K562 (cell line): ENCODE results near the gene NUCB2.

Experiments used
- NR4A1 ChIP-seq, 2 experiments: fragments of 250-450 bp in 1 of 2; fragments of 450-650 bp in 1 of 2; sonication (Bioruptor Pico) in 1 of 2; IDR thresholded peaks; 2 replicates each; pipeline versions ENCODE4 v1.4.0 to v1.6.1; 2016 to 2020; ENCODE audit warnings: mild to moderate bottlenecking in 2 of 2, missing compliant biosample characterization in 1 of 2, missing genetic modification characterization in 1 of 2, moderate library complexity in 1 of 2
- PHF20 ChIP-seq: fragments of 450-650 bp; IDR thresholded peaks from 2 replicates; pipeline ENCODE4 v1.6.1; 2018; ENCODE audit not compliant: partially characterized antibody
- POLR2A ChIP-seq: fragments of 450-650 bp; conservative IDR thresholded peaks from 2 replicates; pipeline ENCODE4 v1.6.1; 2016
- SP1 ChIP-seq: sonication (generic); formaldehyde crosslinking; IDR thresholded peaks from 2 replicates; pipeline ENCODE4 v1.8.1; 2022; ENCODE audit warnings: mild to moderate bottlenecking, missing genetic modification reagents
- TBL1XR1 ChIP-seq, 2 experiments: IDR thresholded peaks; 2 replicates each; pipeline ENCODE4 v1.6.1; 2012; ENCODE audit warnings: improper control_type of control experiment in 2 of 2, low read length in 2 of 2, mild to moderate bottlenecking in 1 of 2
- ZBTB40 ChIP-seq, 2 experiments: fragments of 450-650 bp in 1 of 2; sonication (generic) in 1 of 2; formaldehyde crosslinking in 1 of 2; IDR thresholded peaks; 2 replicates each; pipeline versions ENCODE4 v1.7.1 to v1.9.0; 2016 to 2022; ENCODE audit warnings: inconsistent platforms in 1 of 2, mild to moderate bottlenecking in 1 of 2, missing genetic modification reagents in 1 of 2

GRCh38 chr11:17381156-17381555, 104.6 kb downstream of the NUCB2 start:
- no peak for TF ChIP-seq NR4A1 (CRISPR knock-in tag; IDR thresholded peaks at IDR 0.05)
- TF ChIP-seq NR4A1 (tag; IDR thresholded peaks at IDR 0.05) = no peak
- no peak for TF ChIP-seq SP1 (CRISPR knock-in tag)
- no peak for TF ChIP-seq TBL1XR1 (IDR thresholded peaks at IDR 0.05; ENCODE audit: low read length in 2 of 2)
- TF ChIP-seq POLR2A = no peak
- TF ChIP-seq ZBTB40 (IDR thresholded peaks at IDR 0.05) = no peak
- no peak for TF ChIP-seq ZBTB40 (CRISPR knock-in tag; IDR thresholded peaks at IDR 0.05)
- no peak for TF ChIP-seq PHF20
